RKO (cell line): ENCODE measurements around the gene RASL10B.

ENCODE experiments used
- DNase-seq: peaks from one replicate; pipeline ENCODE4 v3.0.0-alpha.2; 2016; ENCODE audit warnings: low spot score

The RASL10B gene

DNA sequence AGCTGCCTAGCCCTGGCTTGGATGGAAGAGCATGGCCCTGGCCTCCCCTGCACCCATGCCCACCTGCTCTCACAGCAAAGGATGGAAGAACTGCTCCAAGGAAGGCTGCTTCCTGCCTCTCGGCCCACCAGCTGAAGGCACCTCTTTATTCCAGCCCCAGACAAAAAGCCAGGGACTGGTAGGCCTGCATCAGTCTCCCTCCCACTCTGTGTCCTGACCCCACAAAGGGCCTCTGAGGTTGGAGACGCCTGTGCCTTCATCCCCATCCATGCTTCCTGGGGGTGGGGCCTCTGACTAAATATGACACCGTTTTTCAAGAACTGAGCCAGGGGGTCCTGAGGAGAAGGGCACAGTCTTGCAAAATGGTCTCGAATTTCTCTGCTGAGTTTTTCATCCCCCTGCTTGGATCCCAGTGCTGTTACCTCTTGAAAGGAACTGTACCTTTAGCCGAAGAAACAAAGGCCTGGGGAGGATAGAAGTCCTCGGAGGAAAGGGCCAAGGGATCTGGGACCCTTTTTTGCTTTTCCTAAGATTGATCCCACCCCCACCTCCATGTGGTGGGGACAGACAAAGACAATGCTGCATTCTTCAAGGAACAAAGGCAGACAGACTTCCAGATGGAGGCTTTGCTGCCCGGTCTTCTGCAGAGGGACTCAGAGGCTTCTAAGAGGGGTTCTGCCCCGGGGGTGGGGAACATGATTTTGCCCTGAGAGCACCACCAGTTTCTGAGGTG, 34.5 kb downstream of the RASL10B start:
- DNase-seq = no peak

DNA sequence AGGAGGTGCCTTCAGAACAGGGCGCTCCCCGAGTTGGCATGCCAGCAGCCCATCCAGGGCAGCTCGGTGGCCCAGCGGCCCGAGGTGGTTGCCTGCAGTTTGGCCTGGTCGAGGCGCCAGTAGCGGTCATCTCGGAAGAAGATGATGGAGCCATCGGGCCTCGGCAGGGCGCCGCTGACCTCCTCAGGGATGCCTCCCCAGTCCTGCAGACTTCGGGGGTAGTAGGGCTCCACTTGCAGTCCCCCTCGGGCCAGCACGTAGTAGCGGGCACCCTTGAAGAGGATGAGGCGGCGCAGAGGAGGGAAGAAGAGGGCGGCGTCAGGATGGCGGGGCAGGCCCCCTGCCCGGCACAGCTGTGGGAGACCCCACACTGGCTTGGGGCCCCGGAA, 35.0 kb downstream of the RASL10B start:
- DNase-seq = no peak

GRCh38 chr17:35766903-35767510, 35.6 kb downstream of the RASL10B start:
- DNase-seq = peak; percentile 55

- DNase-seq = no peak
Observed at GRCh38 chr17:35768797-35769196, 37.4 kb downstream of the RASL10B start.

GRCh38 chr17:35769895-35770486, 38.6 kb downstream of the RASL10B start:
- DNase-seq = no peak

DNA sequence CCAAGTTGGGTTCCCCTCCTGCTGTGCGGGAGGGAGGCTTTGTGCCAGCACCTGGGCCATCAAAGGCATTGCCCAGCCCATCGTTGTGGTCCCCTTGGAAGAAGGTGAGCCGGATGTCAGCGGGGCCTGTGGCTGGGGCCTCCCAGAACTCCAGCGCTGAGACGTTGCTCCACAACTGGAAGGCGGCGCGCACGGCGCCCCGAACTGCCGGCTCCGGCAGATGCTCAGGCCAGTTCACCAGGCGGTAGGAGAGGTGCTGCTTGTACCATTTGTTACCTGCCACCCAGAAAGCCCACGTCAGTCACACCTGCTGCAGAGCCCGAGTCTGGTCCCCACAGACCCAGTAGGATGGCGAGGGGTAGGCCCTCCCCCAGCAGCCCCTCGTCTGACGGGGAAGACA, 41.7 kb downstream of the RASL10B start:
- DNase-seq = no peak

- DNase-seq = no peak
Observed at GRCh38 chr17:35773679-35774425, 42.4 kb downstream of the RASL10B start.

DNA sequence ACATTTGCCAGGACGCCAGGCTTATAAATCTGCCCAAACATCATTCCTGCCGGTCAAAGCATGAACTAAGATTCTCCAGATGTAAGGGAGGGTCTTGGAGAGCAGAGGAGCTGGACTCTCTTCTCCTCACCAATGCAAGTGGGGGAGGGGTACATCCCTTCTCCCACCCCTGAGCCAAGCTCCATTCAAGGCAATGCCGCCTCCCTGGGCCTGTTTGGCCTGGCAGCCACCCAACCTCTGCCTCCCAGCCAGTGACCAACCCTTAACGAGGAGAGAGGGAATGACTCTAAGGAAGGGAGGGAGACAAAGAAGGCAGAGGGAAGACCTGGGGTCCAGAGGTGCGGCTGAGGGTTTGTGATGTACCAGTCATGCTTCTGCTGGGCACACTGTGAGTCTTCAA, 43.1 kb downstream of the RASL10B start:
- no peak for DNase-seq

GRCh38 chr17:35775039-35775438, 43.6 kb downstream of the RASL10B start:
- DNase-seq = no peak

- no peak for DNase-seq
Observed at GRCh38 chr17:35775583-35775982, 44.1 kb downstream of the RASL10B start.

GRCh38 chr17:35778641-35779196, 47.3 kb downstream of the RASL10B start:
- DNase-seq = no peak

- DNase-seq = no peak
Observed at GRCh38 chr17:35780950-35781349, 49.5 kb downstream of the RASL10B start.

GRCh38 chr17:35784895-35785294, 53.5 kb downstream of the RASL10B start:
- no peak for DNase-seq

GRCh38 chr17:35786941-35787432, 55.5 kb downstream of the RASL10B start:
- no peak for DNase-seq

DNA sequence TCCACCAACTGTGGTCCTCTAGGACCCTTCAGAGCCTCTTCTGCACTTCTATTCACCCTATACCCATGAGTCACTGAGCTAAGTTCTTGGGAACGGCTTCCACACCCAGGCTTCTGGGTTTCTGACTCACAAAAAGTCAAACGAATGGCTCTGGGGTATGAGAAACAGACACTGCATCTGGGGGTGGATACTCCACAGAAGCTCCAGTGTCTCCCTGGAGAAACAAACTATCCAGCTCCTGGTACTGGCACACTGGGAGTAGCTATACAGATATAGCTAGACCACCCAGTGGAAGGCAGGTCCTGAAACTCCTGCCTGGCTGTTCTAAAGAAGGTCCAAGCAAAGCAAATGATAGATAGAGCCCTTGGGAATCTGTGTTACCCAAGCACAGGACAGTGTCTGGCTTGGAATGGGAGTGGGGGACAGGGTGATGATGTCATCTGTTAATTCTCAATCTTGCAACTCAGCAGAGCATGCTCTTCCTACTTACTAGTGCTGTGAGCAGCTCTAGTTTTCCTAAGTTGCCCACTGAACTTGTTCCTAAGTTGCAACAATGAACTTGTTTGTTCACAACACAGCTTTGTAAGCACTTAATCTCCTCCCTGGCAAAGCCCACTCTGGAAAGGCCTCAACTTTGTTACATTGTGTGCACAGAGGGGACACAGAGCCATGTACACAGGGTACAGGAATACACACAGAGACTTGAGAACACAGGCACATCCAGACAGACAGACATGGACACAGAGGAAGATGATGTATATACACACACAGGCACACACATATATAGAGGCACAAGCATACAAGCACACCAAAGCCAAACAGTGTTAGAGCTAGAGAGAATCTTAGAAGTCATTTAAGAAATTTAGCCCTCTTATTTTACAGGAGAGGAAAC, 57.3 kb downstream of the RASL10B start:
- DNase-seq = peak; percentile 49

GRCh38 chr17:35790841-35791240, 59.4 kb downstream of the RASL10B start:
- DNase-seq = no peak

- DNase-seq = no peak
Observed at GRCh38 chr17:35791681-35792350, 60.4 kb downstream of the RASL10B start.
